ENCODE data around the gene CENPN. TPM values are rescaled to one million over a fixed set of nuclear protein-coding genes. Genes with fewer than 3 reads are reported as not detected.

The CENPN gene
- polyA plus RNA-seq, 2 of the 4 experiments (the other 2 are of a cell fraction), result 82.6 to 101 TPM

GRCh38 chr16:81069063-81069462, 62.0 kb downstream of the CENPN start:
- no peak for TF ChIP-seq HOXA7 (CRISPR knock-in tag; IDR thresholded peaks at IDR 0.05)
- no peak for TF ChIP-seq HOXB13 (CRISPR knock-in tag; IDR thresholded peaks at IDR 0.05; ENCODE audit: low read depth)
- TF ChIP-seq, protein P1, sequence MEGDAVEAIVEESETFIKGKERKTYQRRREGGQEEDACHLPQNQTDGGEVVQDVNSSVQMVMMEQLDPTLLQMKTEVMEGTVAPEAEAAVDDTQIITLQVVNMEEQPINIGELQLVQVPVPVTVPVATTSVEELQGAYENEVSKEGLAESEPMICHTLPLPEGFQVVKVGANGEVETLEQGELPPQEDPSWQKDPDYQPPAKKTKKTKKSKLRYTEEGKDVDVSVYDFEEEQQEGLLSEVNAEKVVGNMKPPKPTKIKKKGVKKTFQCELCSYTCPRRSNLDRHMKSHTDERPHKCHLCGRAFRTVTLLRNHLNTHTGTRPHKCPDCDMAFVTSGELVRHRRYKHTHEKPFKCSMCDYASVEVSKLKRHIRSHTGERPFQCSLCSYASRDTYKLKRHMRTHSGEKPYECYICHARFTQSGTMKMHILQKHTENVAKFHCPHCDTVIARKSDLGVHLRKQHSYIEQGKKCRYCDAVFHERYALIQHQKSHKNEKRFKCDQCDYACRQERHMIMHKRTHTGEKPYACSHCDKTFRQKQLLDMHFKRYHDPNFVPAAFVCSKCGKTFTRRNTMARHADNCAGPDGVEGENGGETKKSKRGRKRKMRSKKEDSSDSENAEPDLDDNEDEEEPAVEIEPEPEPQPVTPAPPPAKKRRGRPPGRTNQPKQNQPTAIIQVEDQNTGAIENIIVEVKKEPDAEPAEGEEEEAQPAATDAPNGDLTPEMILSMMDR (IDR thresholded peaks at IDR 0.05), result no peak
- no peak for TF ChIP-seq EHF (CRISPR knock-in tag; IDR thresholded peaks at IDR 0.05)
- TF ChIP-seq TP53 (CRISPR knock-in tag; IDR thresholded peaks at IDR 0.05), result no peak
- TF ChIP-seq NPAS2 (CRISPR knock-in tag; IDR thresholded peaks at IDR 0.05; ENCODE audit: borderline replicate concordance), result no peak
- no peak for TF ChIP-seq ZSCAN20 (CRISPR knock-in tag; IDR thresholded peaks at IDR 0.05)
- ChIA-PET CTCF (interaction anchor here (1.0 kb wide), 1 partner anchor 33 kb away, joined by 3 read pairs; the partner anchor contains the start of gene ATMIN), POLR2A (no interaction called here)
- WGBS (ENCODE audit: missing lambda C conversion rate), result 89% methylated on average over 4 of the region's 4 CpGs
- DNase-seq (ENCODE audit: low read depth in 1 of 2, low spot score in 1 of 2), result no peak
- no peak overlapping the region for H3K4me2 ChIP-seq
- FAIRE-seq, result no peak
- H3K4me3 ChIP-seq, result no peak overlapping the region
- H3K4me1 ChIP-seq, result no peaks in the 10 kb centered on the region
- no peaks in the 10 kb centered on the region for H3K9me3 ChIP-seq
- ATAC-seq, result no peak
- no peak overlapping the region for H3K27ac ChIP-seq

DNA sequence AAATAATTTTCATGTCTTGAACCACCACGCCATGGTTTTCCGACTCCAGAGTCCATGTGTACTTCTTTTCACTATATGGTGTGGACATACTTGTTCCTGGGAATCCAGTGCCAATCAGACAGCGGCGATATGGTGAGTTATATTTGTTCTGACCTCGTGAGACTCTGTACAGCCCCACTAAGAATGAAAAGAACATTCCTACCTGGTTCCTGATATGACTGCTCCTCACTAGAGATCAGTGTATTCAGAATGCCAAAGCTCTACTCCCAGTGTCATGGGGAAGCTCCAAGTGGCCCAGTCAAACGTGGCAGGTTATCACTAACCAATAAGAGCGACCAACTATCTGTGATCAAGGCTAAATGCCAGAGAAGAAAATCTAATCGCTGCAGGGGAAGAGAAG, 64.0 kb downstream of the CENPN start:
- TF ChIP-seq RFX5 (IDR thresholded peaks at IDR 0.05), result no peak
- TF ChIP-seq FOXS1 (CRISPR knock-in tag; IDR thresholded peaks at IDR 0.05), result no peak
- no peak for TF ChIP-seq RARB (CRISPR knock-in tag; IDR thresholded peaks at IDR 0.05)
- no peak for TF ChIP-seq MAZ (IDR thresholded peaks at IDR 0.05; ENCODE audit: borderline replicate concordance, low read depth, low read length)
- TF ChIP-seq, protein P2, sequence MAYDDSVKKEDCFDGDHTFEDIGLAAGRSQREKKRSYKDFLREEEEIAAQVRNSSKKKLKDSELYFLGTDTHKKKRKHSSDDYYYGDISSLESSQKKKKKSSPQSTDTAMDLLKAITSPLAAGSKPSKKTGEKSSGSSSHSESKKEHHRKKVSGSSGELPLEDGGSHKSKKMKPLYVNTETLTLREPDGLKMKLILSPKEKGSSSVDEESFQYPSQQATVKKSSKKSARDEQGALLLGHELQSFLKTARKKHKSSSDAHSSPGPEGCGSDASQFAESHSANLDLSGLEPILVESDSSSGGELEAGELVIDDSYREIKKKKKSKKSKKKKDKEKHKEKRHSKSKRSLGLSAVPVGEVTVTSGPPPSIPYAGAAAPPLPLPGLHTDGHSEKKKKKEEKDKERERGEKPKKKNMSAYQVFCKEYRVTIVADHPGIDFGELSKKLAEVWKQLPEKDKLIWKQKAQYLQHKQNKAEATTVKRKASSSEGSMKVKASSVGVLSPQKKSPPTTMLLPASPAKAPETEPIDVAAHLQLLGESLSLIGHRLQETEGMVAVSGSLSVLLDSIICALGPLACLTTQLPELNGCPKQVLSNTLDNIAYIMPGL (CRISPR knock-in tag; IDR thresholded peaks at IDR 0.05; ENCODE audit: borderline replicate concordance), result no peak
- TF ChIP-seq CHD2 (IDR thresholded peaks at IDR 0.05; ENCODE audit: low read length, partially characterized antibody), result no peak
- TF ChIP-seq RAD21 (conservative IDR thresholded peaks at IDR 0.05 in 1 of 2, IDR thresholded peaks at IDR 0.05 in 1 of 2), result no peak
- TF ChIP-seq EHMT2 (IDR thresholded peaks at IDR 0.05; ENCODE audit: low read depth), result no peak
- no peak for TF ChIP-seq ZC3H11A (IDR thresholded peaks at IDR 0.05)
- TF ChIP-seq BCL3 (IDR thresholded peaks at IDR 0.05), result no peak
- no peak for TF ChIP-seq CEBPB (IDR thresholded peaks at IDR 0.05)
- TF ChIP-seq, protein P3, sequence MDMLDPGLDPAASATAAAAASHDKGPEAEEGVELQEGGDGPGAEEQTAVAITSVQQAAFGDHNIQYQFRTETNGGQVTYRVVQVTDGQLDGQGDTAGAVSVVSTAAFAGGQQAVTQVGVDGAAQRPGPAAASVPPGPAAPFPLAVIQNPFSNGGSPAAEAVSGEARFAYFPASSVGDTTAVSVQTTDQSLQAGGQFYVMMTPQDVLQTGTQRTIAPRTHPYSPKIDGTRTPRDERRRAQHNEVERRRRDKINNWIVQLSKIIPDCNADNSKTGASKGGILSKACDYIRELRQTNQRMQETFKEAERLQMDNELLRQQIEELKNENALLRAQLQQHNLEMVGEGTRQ (IDR thresholded peaks at IDR 0.05), result no peak
- TF ChIP-seq KDM5A (IDR thresholded peaks at IDR 0.05), result no peak
- TF ChIP-seq, protein P1 (IDR thresholded peaks at IDR 0.05), result no peak
- TF ChIP-seq HDAC2 (IDR thresholded peaks at IDR 0.05), result no peak
- no peak for TF ChIP-seq FOSL2 (IDR thresholded peaks at IDR 0.05)
- no peak for TF ChIP-seq FOSL2 (CRISPR knock-in tag; IDR thresholded peaks at IDR 0.05)
- TF ChIP-seq PHF8 (IDR thresholded peaks at IDR 0.05; ENCODE audit: borderline replicate concordance, low read depth), result no peak
- TF ChIP-seq ZSCAN20 (CRISPR knock-in tag; IDR thresholded peaks at IDR 0.05), result no peak
- no peak for TF ChIP-seq PBX3 (IDR thresholded peaks at IDR 0.05)
- no peak for TF ChIP-seq MAFK (IDR thresholded peaks at IDR 0.05; ENCODE audit: partially characterized antibody)
- Histone ChIP-seq H3K4me1 (no peaks in the 10 kb centered on the region), H3K4me2 (no peak overlapping the region), H3K27ac (no peak overlapping the region), H3K4me3 (no peak overlapping the region), H3K9me3 (no peaks in the 10 kb centered on the region)
- ChIA-PET POLR2A (interaction anchor here (1.2 kb wide), 1 partner anchor 244 kb away, joined by 3 read pairs; the partner anchor contains the start of gene GAN), CTCF (interaction anchor here (1.5 kb wide), 1 partner anchor 35 kb away, joined by 6 read pairs; the partner anchor contains the start of gene ATMIN)
- ATAC-seq (no peak), DNase-seq (ENCODE audit: low read depth in 1 of 2, low spot score in 1 of 2) (no peak), FAIRE-seq (no peak)
- 78% methylated on average over 7 of the region's 8 CpGs for WGBS (ENCODE audit: missing lambda C conversion rate)

Data from A549 (cell line).